Prostate gland (tissue), 2 donors: Measurements from ENCODE around the gene MUC12. TPM values are rescaled to one million over a fixed set of nuclear protein-coding genes. Genes with fewer than 3 reads are reported as not detected.
"Not testable (repeated sequence)": the region's sequence is repeated elsewhere in the genome, so short reads cannot be mapped to it uniquely, and the experiment has no call there.

ENCODE experiments used
- DNase-seq: peaks from one replicate; pipeline ENCODE4 v3.0.0-alpha.2; 2019; ENCODE audit warnings: low spot score
- H3K27ac ChIP-seq, 2 donors: fragments of 200-600 bp; sonication (generic); 2 replicates each; pipeline ENCODE4 v1.5.1; 2017 to 2019
- H3K27me3 ChIP-seq: fragments of 200-600 bp; sonication (generic); replicated peaks from 2 replicates; pipeline ENCODE4 v1.5.1; 2019; ENCODE audit not compliant: insufficient read depth
- H3K36me3 ChIP-seq, 2 donors: fragments of 200-600 bp; sonication (generic); 1 replicate in 1 of 2; 2 replicates in 1 of 2; pipeline versions ENCODE4 v1.5.1 to v1.8.1; 2017 to 2019
- H3K4me1 ChIP-seq: fragments of 200-600 bp; sonication (generic); replicated peaks from 2 replicates; pipeline ENCODE4 v1.5.1; 2019
- H3K4me3 ChIP-seq, 2 donors: fragments of 200-600 bp; sonication (generic); 2 replicates each; pipeline ENCODE4 v1.5.1; 2017 to 2019
- H3K9me3 ChIP-seq: fragments of 200-600 bp; sonication (generic); 2 replicates; pipeline ENCODE4 v1.5.1; 2017
- CTCF ChIP-seq, 4 experiments: fragments of 200-600 bp in 2 of 4; fragments of 450-650 bp in 2 of 4; sonication (generic) in 2 of 4; IDR thresholded peaks; 1 replicate in 3 of 4; 2 replicates in 1 of 4; pipeline ENCODE4 v1.5.1; 2016 to 2019; ENCODE audit warnings: antibody characterized with exemption in 4 of 4, mild to moderate bottlenecking in 2 of 4, moderate library complexity in 2 of 4
- POLR2A ChIP-seq: fragments of 450-650 bp; IDR thresholded peaks from one replicate; pipeline ENCODE4 v1.6.1; 2016; ENCODE audit warnings: antibody characterized with exemption, mild to moderate bottlenecking
- POLR2AphosphoS5 ChIP-seq: sonication (generic); formaldehyde crosslinking; IDR thresholded peaks from one replicate; pipeline ENCODE4 v1.6.1; 2017; ENCODE audit warnings: antibody characterized with exemption
- WGBS: methylation state at CpG from one replicate; pipeline ENCODE4 v1.1.5; 2018; 5-methylcytosine and 5-hydroxymethylcytosine counted together
- intact Hi-C: fragments of 100-400 bp; cut with DNase I; formaldehyde crosslinking; loops from one replicate; pipeline ENCODE4 v1.14.2; 2022
- total RNA-seq, 2 donors: library from RNA; depleted of rRNA; stranded (reverse); fragments of >200 nt; gene quantifications; one replicate each; pipeline ENCODE4 v1.1.0, GENCODE V29; 2016

Gene MUC12
- total RNA-seq, 2 donors from 2014 or later = 4.0 to 20.9 TPM

DNA sequence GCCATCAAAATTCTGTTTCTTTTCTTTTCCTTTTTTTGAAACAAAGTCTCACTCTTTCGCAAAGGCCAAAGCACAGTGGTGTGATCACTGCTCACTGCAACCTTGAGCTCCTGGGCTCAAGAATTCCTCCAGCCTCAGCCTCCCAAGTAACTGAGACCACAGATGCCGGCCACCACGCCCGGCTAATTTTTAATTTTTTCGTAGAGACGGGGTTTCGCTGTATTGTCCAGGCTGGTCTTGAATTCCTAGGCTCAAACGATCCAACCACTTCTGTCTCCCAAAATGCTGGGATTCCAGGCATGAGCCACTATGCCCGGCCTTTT lies 90.2 kb downstream of the MUC12 start:
- no peak for DNase-seq
- Histone ChIP-seq H3K9me3 (no peaks in the 10 kb centered on the region), H3K27me3 (peaks cover 3% of the 10 kb centered on the region), H3K27ac (no peak overlapping the region), H3K4me1 (no peaks in the 10 kb centered on the region), H3K4me3 (no peak overlapping the region), H3K36me3 (no peaks in the 10 kb centered on the region)
- intact Hi-C loops = loop anchor here (1.0 to 5.0 kb wide), 2 partner anchors 92 to 162 kb away; partner anchors contain the start of gene MUC12
- 30% methylated on average over 9 of the region's 9 CpGs for WGBS
- TF ChIP-seq CTCF (IDR thresholded peaks at IDR 0.05) (peak in 1 of 4 experiments; percentile 18), POLR2AphosphoS5 (no peak)

- Histone ChIP-seq H3K4me1 (no peaks in the 10 kb centered on the region), H3K36me3 (no peaks in the 10 kb centered on the region), H3K27ac (no peak overlapping the region), H3K27me3 (peaks cover 3% of the 10 kb centered on the region), H3K4me3 (no peak overlapping the region), H3K9me3 (no peaks in the 10 kb centered on the region)
- WGBS = 81% methylated on average over 5 of the region's 5 CpGs
- no peak for DNase-seq
- intact Hi-C loops = no loop called here
- TF ChIP-seq CTCF (IDR thresholded peaks at IDR 0.05) (no peak), POLR2AphosphoS5 (no peak), POLR2A (no peak)
Measured at GRCh38 chr7:101060992-101061391, 91.6 kb downstream of the MUC12 start.

DNA sequence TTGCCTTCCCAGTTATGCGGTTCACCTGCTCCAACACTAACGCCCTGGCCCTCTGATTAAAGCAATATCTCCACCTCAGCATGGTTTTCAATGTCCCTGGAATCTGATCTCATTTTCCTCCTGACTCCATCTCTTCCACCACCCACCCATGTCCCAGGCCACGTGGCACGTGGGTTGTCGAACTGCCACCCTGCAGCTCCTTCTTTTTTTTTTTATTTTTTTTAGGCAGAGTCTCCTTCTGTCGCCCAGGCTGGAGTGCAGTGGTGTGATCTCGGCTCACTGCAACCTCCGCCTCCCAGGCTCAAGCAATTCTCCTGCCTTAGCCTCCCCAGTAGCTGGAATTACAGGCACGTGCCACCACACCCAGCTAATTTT lies 94.8 kb downstream of the MUC12 start:
- intact Hi-C loops, DNase-seq, H3K9me3 ChIP-seq, H3K27me3 ChIP-seq, H3K36me3 ChIP-seq, H3K27ac ChIP-seq, H3K4me3 ChIP-seq, H3K4me1 ChIP-seq: not testable (repeated sequence)
- 75% methylated on average over 9 of the region's 9 CpGs for WGBS

DNA sequence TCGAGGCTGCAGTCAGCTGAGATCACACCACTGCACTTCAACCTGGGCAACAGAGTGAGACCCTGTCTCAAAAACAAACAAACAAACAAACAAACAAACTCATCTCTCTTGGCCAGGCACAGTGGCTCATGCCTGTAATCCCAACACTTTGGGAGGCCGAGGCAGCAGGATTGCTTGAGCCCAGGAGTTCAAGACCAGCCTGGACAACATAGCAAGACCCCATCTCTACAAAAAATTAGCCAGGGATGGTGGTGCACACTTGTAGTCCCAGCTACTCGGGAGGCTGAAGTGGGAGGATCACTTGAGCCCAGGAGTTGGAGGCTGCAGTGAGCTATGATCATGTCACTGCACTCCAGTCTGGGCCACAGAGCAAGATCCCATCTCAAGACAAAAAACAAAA lies 95.8 kb downstream of the MUC12 start:
- H3K27me3 ChIP-seq, H3K4me1 ChIP-seq, H3K36me3 ChIP-seq, intact Hi-C loops, DNase-seq, H3K27ac ChIP-seq, H3K4me3 ChIP-seq, H3K9me3 ChIP-seq: not testable (repeated sequence)
- 82% methylated on average over 3 of the region's 3 CpGs for WGBS

DNA sequence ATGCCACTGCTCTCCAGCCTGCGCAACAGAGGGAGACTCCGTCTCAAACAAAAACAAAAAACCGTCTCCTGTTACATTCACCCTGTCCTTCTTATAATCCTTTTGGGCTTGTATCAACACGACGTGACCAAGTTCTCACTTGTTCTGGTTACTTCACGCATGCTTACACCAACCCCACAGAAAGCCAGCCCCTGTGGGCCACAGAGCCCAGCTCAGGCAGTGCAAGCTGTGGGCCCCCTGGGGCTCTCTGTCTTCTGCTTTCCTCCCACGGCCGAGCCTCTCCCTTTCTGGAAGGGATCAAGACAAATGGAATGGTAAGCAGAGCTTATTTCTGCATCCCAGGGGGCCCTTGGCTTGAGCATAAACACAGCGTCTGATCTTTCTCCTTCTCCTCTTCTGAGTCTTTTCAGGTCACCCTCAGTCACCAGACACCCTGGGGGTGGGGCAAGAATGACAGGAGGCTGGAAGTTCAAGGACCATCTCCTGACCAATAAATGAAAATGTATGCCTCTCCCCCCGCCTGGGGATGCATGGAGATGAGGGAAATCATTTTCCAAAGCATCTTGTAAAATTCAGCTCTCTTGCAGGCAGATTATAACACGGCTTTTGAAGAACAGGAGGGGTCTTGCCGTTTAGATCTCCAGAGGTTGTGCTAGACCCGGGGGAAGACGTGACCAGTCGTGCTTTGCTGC lies 96.9 kb downstream of the MUC12 start:
- Histone ChIP-seq H3K9me3 (no peaks in the 10 kb centered on the region), H3K27ac (no peak overlapping the region), H3K4me3 (no peak overlapping the region), H3K4me1 (no peaks in the 10 kb centered on the region), H3K36me3 (no peaks in the 10 kb centered on the region), H3K27me3 (peaks cover 1% of the 10 kb centered on the region)
- 22% methylated on average over 15 of the region's 15 CpGs for WGBS
- TF ChIP-seq POLR2A (no peak), POLR2AphosphoS5 (peak; percentile 5), CTCF (IDR thresholded peaks at IDR 0.05) (no peak)
- no peak for DNase-seq
- intact Hi-C loops = no loop called here

DNA sequence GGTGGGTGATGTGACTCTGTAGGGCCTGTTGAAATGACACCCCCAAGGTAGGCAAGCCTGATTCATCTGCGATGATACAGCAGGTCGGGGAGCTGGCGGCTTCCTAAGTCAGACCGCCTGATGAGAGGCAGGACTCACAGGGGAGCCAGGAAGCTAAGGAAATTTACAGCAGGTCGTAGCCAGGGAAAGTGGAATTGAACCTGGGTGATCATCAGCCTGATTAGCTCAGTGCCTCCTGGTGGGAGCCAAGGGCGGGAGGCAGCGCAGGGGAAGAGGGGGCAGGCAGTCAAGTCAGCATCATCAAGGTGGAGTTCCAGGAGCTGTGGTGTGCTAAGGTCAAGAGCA lies 97.4 kb downstream of the MUC12 start:
- Histone ChIP-seq H3K9me3 (no peaks in the 10 kb centered on the region), H3K4me1 (no peaks in the 10 kb centered on the region), H3K27me3 (no peaks in the 10 kb centered on the region), H3K36me3 (no peaks in the 10 kb centered on the region), H3K4me3 (no peak overlapping the region), H3K27ac (no peak overlapping the region)
- no peak for DNase-seq
- TF ChIP-seq CTCF (IDR thresholded peaks at IDR 0.05) (no peak), POLR2A (no peak), POLR2AphosphoS5 (no peak)
- 71% methylated on average over 7 of the region's 7 CpGs for WGBS
- intact Hi-C loops = no loop called here
